Measurements from ENCODE around the gene NANOGP8.

GRCh38 chr15:35078221-35078915, 6.7 kb downstream of the NANOGP8 start:
- TF ChIP-seq CTCF (IDR thresholded peaks at IDR 0.05; ENCODE audit: poor library complexity, severe bottlenecking): peak; percentile 91
- TF ChIP-seq REST (IDR thresholded peaks at IDR 0.05; ENCODE audit: borderline replicate concordance): no peak
- no peak for TF ChIP-seq EZH2 (IDR thresholded peaks at IDR 0.05; ENCODE audit: borderline replicate concordance, insufficient read depth, low read length, poor library complexity, severe bottlenecking)
- no peak for TF ChIP-seq POLR2AphosphoS5 (IDR thresholded peaks at IDR 0.05)
- peak; percentile 91 for TF ChIP-seq SMC3 (conservative IDR thresholded peaks at IDR 0.05; ENCODE audit: poor library complexity)
